Pulmonary artery endothelial cell (primary cell): Measurements from ENCODE around the gene FRMD4A. TPM values are rescaled to one million over a fixed set of nuclear protein-coding genes. Genes with fewer than 3 reads are reported as not detected.
A peak's percentile ranks its signal among the peaks of the same experiment; 100 is the strongest.

Experiments used
- DNase-seq: peaks from one replicate; pipeline ENCODE4 v3.0.0-alpha.2; 2011; ENCODE audit warnings: low read depth, low spot score
- total RNA-seq: library from RNA; depleted of rRNA; stranded (reverse); fragments of >200 nt; gene quantifications from 2 replicates; pipeline ENCODE4 v1.2.3, GENCODE V29; 2014

Gene FRMD4A
- total RNA-seq, 1 donor from 2014 or later: 95.3 TPM

GRCh38 chr10:13991353-13991752 lies 339.4 kb downstream of the FRMD4A start:
- no peak for DNase-seq

- no peak for DNase-seq
These were observed 339.8 kb downstream of the FRMD4A start for GRCh38 chr10:13990946-13991345.

- DNase-seq: peak; percentile 90
These were observed 340.3 kb downstream of the FRMD4A start for GRCh38 chr10:13990392-13990805.

GRCh38 chr10:13989616-13990015 lies 341.1 kb downstream of the FRMD4A start:
- DNase-seq: no peak

GRCh38 chr10:13987446-13987845 lies 343.3 kb downstream of the FRMD4A start:
- DNase-seq: no peak

GRCh38 chr10:13984647-13985155 lies 346.0 kb downstream of the FRMD4A start:
- peak; percentile 94 for DNase-seq

- DNase-seq: no peak
These were observed 347.7 kb downstream of the FRMD4A start for GRCh38 chr10:13983035-13983434.

- no peak for DNase-seq
These were observed 352.1 kb downstream of the FRMD4A start for GRCh38 chr10:13978533-13979115.

GRCh38 chr10:13977861-13978532 lies 352.7 kb downstream of the FRMD4A start:
- no peak for DNase-seq

- no peak for DNase-seq
These were observed 357.0 kb downstream of the FRMD4A start for GRCh38 chr10:13973742-13974141.

- DNase-seq: no peak
These were observed 358.1 kb downstream of the FRMD4A start for GRCh38 chr10:13972609-13973008.

GRCh38 chr10:13971601-13972475 lies 358.9 kb downstream of the FRMD4A start:
- DNase-seq: no peak

- no peak for DNase-seq
These were observed 359.8 kb downstream of the FRMD4A start for GRCh38 chr10:13970957-13971353.

- DNase-seq: no peak
These were observed 360.3 kb downstream of the FRMD4A start for GRCh38 chr10:13970236-13970956.

- DNase-seq: no peak
These were observed 361.0 kb downstream of the FRMD4A start for GRCh38 chr10:13969792-13970140.

GRCh38 chr10:13969118-13969791 lies 361.5 kb downstream of the FRMD4A start:
- DNase-seq: no peak

GRCh38 chr10:13961853-13962252 lies 368.9 kb downstream of the FRMD4A start:
- DNase-seq: no peak

- DNase-seq: peak; percentile 63
These were observed 369.6 kb downstream of the FRMD4A start for GRCh38 chr10:13961097-13961496.

- DNase-seq: no peak
These were observed 370.1 kb downstream of the FRMD4A start for GRCh38 chr10:13960603-13961002.

- DNase-seq: peak; percentile 75
These were observed 371.0 kb downstream of the FRMD4A start for GRCh38 chr10:13959443-13960359.
